GM23338 (cell line): Measurements from ENCODE around the gene GNAO1.

ENCODE experiments used
- EZH2 ChIP-seq: fragments of 200-600 bp; sonication (generic); IDR thresholded peaks from one replicate; pipeline ENCODE4 v1.8.0; 2017; ENCODE audit warnings: antibody characterized with exemption, mild to moderate bottlenecking, low read depth; ENCODE audit not compliant: unreplicated experiment
- TF ChIP-seq, protein P1 (sequence below), 2 experiments: fragments of 200-600 bp in 1 of 2; sonication (generic) in 1 of 2; conservative IDR thresholded peaks; 2 replicates each; pipeline versions ENCODE4 v1.5.1 to v1.6.1; 2016 to 2017; ENCODE audit warnings: antibody characterized with exemption in 2 of 2, low read depth in 2 of 2, mild to moderate bottlenecking in 2 of 2, moderate library complexity in 1 of 2

DNA sequence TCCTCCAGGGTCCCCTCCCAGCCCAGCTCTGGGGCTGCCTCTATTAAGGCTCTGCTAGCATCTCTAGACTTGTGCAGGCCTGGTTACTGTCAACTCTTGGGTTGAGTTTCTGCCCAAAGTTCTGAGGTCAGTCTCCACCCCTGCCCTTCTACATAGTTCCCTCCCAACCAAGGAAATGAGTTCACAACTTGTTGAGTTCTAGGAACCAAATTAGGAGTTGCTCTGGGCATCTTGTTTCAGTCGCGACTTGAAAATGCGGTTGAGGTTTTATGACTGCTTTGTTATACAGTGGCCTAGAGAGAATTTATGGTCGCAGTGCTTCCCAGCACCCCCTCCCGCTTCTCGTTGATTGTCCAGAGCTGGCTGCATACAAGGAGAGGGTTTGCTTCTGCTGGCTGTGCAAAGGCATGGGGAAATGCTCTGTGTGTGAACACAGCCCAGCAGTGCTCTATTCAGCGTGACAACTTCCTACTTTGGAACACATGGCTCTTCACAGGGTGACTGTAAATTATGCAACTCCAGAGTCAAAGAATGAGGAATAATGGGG lies 20.2 kb downstream of the GNAO1 start:
- TF ChIP-seq EZH2: no peak
- TF ChIP-seq, protein P1, sequence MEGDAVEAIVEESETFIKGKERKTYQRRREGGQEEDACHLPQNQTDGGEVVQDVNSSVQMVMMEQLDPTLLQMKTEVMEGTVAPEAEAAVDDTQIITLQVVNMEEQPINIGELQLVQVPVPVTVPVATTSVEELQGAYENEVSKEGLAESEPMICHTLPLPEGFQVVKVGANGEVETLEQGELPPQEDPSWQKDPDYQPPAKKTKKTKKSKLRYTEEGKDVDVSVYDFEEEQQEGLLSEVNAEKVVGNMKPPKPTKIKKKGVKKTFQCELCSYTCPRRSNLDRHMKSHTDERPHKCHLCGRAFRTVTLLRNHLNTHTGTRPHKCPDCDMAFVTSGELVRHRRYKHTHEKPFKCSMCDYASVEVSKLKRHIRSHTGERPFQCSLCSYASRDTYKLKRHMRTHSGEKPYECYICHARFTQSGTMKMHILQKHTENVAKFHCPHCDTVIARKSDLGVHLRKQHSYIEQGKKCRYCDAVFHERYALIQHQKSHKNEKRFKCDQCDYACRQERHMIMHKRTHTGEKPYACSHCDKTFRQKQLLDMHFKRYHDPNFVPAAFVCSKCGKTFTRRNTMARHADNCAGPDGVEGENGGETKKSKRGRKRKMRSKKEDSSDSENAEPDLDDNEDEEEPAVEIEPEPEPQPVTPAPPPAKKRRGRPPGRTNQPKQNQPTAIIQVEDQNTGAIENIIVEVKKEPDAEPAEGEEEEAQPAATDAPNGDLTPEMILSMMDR (conservative IDR thresholded peaks at IDR 0.05; ENCODE audit: low read depth in 2 of 2): no peak
